ENCODE results near the gene MAN1B1. TPM values are rescaled to one million over a fixed set of nuclear protein-coding genes. Genes with fewer than 3 reads are reported as not detected.

The MAN1B1 gene
- total RNA-seq, 4 donors from 2014 or later, result 57.7 to 81.0 (median 61.8) TPM

DNA sequence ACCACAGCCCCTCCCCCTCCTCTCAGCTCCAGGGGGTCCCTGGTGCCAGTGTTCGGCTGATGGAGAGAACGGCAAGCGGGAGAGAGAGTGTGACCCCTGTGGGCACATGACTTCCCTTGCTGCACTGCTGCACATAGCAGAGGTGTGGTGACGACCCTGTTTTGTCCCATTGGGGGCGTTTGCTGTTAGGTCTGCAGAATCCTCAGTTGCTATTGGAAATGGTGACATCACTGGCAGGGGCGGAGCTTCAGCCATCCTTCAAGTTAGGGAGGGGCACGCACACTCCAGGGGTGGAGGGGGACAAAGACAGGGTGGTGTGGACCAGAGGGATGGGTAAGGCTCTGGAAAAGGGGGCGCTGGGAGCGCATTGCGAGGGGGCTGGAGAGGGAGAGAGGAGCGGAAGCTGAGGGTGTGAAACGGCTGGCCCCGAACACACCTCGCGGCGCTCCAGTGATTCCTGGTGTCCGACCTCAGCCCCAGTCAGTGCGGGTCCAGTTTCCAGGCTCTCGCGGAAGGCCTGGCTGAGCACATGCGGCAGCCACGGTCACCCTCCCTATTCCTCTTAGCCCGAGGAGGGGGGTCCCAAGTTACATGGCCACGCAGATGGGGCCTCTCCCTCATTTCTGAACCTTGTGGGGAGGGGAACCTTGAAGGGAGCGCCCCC is 51.4 kb downstream of the MAN1B1 start:
- no peak for TF ChIP-seq CTCF (IDR thresholded peaks at IDR 0.05)
- no peak for TF ChIP-seq POLR2A (IDR thresholded peaks at IDR 0.05)
- intact Hi-C loops (cut with DNase I; ENCODE audit: low total_unique reads), result no loop called here
- H3K4me3 ChIP-seq (ENCODE audit: low read depth, poor library complexity, severe bottlenecking), result no peak overlapping the region
- no peak for DNase-seq (ENCODE audit: low spot score in 2 of 2)
- 7 to 8% methylated on average over 18 to 24 of the region's 25 CpGs for WGBS, 2 donors

DNA sequence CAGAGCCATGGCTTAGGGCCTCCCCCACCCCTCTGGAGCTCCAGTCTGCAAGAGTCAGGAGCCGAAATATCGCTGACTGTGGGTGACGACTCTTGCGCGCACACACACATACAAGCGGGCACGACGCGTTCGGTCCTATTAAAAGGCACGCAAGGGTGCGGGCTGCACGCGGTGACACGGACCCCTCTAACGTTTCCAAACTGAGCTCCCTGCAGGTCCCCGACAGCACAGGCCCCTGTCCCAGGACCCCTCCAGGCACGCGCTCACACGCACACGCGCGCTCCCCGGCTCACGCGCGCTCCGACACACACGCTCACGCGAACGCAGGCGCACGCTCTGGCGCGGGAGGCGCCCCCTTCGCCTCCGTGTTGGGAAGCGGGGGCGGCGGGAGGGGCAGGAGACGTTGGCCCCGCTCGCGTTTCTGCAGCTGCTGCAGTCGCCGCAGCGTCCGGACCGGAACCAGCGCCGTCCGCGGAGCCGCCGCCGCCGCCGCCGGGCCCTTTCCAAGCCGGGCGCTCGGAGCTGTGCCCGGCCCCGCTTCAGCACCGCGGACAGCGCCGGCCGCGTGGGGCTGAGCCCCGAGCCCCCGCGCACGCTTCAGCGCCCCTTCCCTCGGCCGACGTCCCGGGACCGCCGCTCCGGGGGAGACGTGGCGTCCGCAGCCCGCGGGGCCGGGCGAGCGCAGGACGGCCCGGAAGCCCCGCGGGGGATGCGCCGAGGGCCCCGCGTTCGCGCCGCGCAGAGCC is 52.1 kb downstream of the MAN1B1 start, which contains the start of gene GRIN1:
Gene GRIN1, plus strand, starts transcription at position 433 of the 746 bp plus-strand sequence. CDS start 333 bp downstream, outside the sequence.
- no peak for DNase-seq (ENCODE audit: low spot score in 2 of 2)
- H3K4me3 ChIP-seq (ENCODE audit: low read depth, poor library complexity, severe bottlenecking), result no peak within 1 kb of the TSS
- WGBS, 2 donors, result 12 to 31% methylated on average over 12 to 57 of the region's 104 CpGs
- intact Hi-C loops (cut with DNase I; ENCODE audit: low total_unique reads), result no loop called here
- no peak for TF ChIP-seq CTCF (IDR thresholded peaks at IDR 0.05)
- no peak for TF ChIP-seq POLR2A (IDR thresholded peaks at IDR 0.05)

- no peak for TF ChIP-seq CTCF (IDR thresholded peaks at IDR 0.05)
- no peak for TF ChIP-seq POLR2A (IDR thresholded peaks at IDR 0.05)
- H3K4me3 ChIP-seq (ENCODE audit: low read depth, poor library complexity, severe bottlenecking), result no peak overlapping the region
- no peak for DNase-seq (ENCODE audit: low spot score in 2 of 2)
- intact Hi-C loops (cut with DNase I; ENCODE audit: low total_unique reads), result no loop called here
- WGBS, 2 donors, result 35 to 43% methylated on average over 25 to 37 of the region's 37 CpGs
Observed at GRCh38 chr9:137139468-137140150, 52.8 kb downstream of the MAN1B1 start.

DNA sequence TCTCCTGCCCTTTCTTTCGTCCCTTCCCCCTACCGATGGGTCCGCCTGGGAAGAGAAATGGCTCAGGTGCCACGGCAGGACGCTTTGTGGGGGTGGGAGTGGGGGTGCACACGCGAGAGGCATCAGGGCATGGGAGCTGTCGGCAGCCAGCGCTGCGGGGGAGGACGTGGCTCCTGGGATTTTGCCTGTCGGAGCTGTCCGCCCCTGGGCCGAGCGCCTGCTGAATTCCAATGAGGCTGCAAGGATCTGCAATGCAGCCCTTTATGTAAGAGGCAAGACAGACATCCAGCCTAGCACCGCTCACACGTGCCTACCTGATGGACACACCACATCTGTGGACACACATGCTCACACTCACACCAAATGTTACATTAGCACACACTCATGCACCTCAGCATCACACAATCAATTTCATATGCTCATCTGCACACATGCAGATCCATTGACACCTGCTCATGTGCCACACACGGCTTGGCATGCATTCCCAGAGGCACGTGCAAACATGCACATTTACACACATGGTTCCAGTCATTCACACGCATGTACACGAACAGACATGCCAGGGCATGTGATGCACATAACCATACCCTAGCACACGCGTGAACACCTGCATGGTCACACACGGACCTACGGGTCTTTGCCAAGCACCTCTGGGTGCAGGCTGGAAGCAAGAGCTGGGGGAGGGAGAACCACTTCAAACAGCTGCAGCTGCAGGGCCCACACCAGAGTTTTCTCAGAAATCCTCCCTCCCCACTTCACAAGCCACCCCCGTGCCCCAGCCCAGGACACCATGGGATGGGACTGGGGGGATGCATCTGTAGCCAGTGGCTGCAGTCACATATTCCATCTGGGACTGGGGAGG is 53.6 kb downstream of the MAN1B1 start:
- DNase-seq (ENCODE audit: low spot score in 2 of 2), result no peak
- no peak overlapping the region for H3K4me3 ChIP-seq (ENCODE audit: low read depth, poor library complexity, severe bottlenecking)
- WGBS, 2 donors, result 58 to 60% methylated on average over 26 of the region's 26 CpGs
- intact Hi-C loops (cut with DNase I; ENCODE audit: low total_unique reads), result no loop called here
- TF ChIP-seq CTCF (IDR thresholded peaks at IDR 0.05) (no peak), POLR2A (IDR thresholded peaks at IDR 0.05) (no peak)

DNA sequence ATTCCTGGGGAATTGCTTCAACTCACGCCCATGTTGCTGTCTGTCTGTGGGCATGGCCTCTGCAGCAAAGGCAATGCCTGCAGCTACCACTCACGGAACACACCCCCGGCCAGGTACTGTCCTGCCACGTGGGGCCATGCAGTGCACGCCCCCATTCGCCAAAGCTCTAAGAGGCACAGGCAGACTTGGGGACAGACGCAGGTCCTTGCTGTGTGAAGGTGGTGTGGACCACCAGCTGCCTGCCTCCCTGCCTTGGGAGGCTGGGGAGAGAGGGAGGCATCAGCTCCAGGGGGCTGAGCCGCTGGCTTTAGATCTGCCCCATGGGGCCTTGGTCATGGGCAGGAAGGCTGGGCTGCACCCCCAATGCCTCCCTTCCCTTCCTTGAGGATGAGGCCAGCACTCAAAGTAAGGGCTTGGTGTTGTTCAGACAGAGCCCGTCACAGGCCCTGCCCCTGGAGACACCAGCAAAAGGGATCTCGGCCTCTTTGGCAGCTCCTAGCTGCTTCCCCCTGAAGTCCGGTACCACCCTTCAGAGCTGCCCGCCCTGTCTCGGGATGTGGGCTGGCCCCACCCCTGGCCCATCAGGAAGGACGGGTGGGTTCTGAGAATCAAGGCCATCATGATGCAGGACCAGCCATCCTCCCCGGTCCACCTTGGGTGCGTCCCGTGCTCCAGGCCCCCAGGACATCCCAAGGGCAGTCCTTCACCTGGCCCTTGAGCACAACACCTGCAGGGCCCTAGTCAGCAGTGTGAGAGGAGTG is 54.4 kb downstream of the MAN1B1 start:
- TF ChIP-seq CTCF (IDR thresholded peaks at IDR 0.05), result no peak
- no peak for TF ChIP-seq POLR2A (IDR thresholded peaks at IDR 0.05)
- H3K4me3 ChIP-seq (ENCODE audit: low read depth, poor library complexity, severe bottlenecking), result no peak overlapping the region
- intact Hi-C loops (cut with DNase I; ENCODE audit: low total_unique reads), result no loop called here
- DNase-seq (ENCODE audit: low spot score in 2 of 2), result no peak
- WGBS, 2 donors, result 72 to 75% methylated on average over 14 to 17 of the region's 17 CpGs

Measured in lower leg skin (tissue), 4 donors.